ENCODE results near the gene CLDN24. TPM values are rescaled to one million over a fixed set of nuclear protein-coding genes. Genes with fewer than 3 reads are reported as not detected.

CLDN24 gene
- total and polyA plus RNA-seq, 2 donors (not counting 1 experiment from before 2014, with no cell fraction given): not detected

- Histone ChIP-seq H3K4me3 (replicated peaks in 1 of 4; ENCODE audit: control extremely low read depth in 1 of 4, insufficient read depth in 1 of 4, low read depth in 3 of 4, low read length in 4 of 4) (no peak overlapping the region), H4K20me1 (ENCODE audit: control insufficient read depth, extremely low read depth, insufficient read depth, low read length) (no peaks in the 10 kb centered on the region), H2AFZ (ENCODE audit: low read length) (no peak overlapping the region), H3K36me3 (ENCODE audit: control insufficient read depth, insufficient read depth, low read length) (no peaks in the 10 kb centered on the region), H3K79me2 (ENCODE audit: control insufficient read depth, insufficient read depth, low read length) (no peaks in the 10 kb centered on the region), H3K27ac (ENCODE audit: insufficient read depth, low read length) (no peak overlapping the region), H3K4me2 (ENCODE audit: extremely low read depth, insufficient read depth, low read length) (no peak overlapping the region), H3K27me3 (ENCODE audit: control insufficient read depth, insufficient read depth, low read length) (no peaks in the 10 kb centered on the region), H3K9ac (ENCODE audit: insufficient read depth, low read length) (no peak overlapping the region), H3K4me1 (ENCODE audit: control insufficient read depth, extremely low read depth, insufficient read depth, low read length) (no peaks in the 10 kb centered on the region), H3K9me3 (ENCODE audit: control insufficient read depth, insufficient read depth, low read depth, low read length) (no peaks in the 10 kb centered on the region)
- TF ChIP-seq EZH2 (IDR thresholded peaks at IDR 0.05; ENCODE audit: low read length, missing control alignments): no peak
- TF ChIP-seq, protein P1, sequence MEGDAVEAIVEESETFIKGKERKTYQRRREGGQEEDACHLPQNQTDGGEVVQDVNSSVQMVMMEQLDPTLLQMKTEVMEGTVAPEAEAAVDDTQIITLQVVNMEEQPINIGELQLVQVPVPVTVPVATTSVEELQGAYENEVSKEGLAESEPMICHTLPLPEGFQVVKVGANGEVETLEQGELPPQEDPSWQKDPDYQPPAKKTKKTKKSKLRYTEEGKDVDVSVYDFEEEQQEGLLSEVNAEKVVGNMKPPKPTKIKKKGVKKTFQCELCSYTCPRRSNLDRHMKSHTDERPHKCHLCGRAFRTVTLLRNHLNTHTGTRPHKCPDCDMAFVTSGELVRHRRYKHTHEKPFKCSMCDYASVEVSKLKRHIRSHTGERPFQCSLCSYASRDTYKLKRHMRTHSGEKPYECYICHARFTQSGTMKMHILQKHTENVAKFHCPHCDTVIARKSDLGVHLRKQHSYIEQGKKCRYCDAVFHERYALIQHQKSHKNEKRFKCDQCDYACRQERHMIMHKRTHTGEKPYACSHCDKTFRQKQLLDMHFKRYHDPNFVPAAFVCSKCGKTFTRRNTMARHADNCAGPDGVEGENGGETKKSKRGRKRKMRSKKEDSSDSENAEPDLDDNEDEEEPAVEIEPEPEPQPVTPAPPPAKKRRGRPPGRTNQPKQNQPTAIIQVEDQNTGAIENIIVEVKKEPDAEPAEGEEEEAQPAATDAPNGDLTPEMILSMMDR (conservative IDR thresholded peaks at IDR 0.05 in 1 of 2, IDR thresholded peaks at IDR 0.05 in 1 of 2; ENCODE audit: low read depth in 1 of 2, low read length in 2 of 2): no peak
- DNase-seq (ENCODE audit: low read depth in 2 of 2): no peak
Measured at GRCh38 chr4:183304538-183304937, 17.7 kb downstream of the CLDN24 start.

- Histone ChIP-seq H3K4me1 (ENCODE audit: control insufficient read depth, extremely low read depth, insufficient read depth, low read length) (no peaks in the 10 kb centered on the region), H3K4me3 (replicated peaks in 1 of 4; ENCODE audit: control extremely low read depth in 1 of 4, insufficient read depth in 1 of 4, low read depth in 3 of 4, low read length in 4 of 4) (no peak overlapping the region), H4K20me1 (ENCODE audit: control insufficient read depth, extremely low read depth, insufficient read depth, low read length) (no peaks in the 10 kb centered on the region), H3K79me2 (ENCODE audit: control insufficient read depth, insufficient read depth, low read length) (no peaks in the 10 kb centered on the region), H3K4me2 (ENCODE audit: extremely low read depth, insufficient read depth, low read length) (no peak overlapping the region), H3K36me3 (ENCODE audit: control insufficient read depth, insufficient read depth, low read length) (no peaks in the 10 kb centered on the region), H3K27ac (ENCODE audit: insufficient read depth, low read length) (no peak overlapping the region), H3K9me3 (ENCODE audit: control insufficient read depth, insufficient read depth, low read depth, low read length) (no peaks in the 10 kb centered on the region), H2AFZ (ENCODE audit: low read length) (no peak overlapping the region), H3K9ac (ENCODE audit: insufficient read depth, low read length) (no peak overlapping the region), H3K27me3 (ENCODE audit: control insufficient read depth, insufficient read depth, low read length) (no peaks in the 10 kb centered on the region)
- DNase-seq (ENCODE audit: low read depth in 2 of 2): no peak
- TF ChIP-seq, protein P1 (conservative IDR thresholded peaks at IDR 0.05 in 1 of 2, IDR thresholded peaks at IDR 0.05 in 1 of 2; ENCODE audit: low read depth in 1 of 2, low read length in 2 of 2): no peak
- TF ChIP-seq EZH2 (IDR thresholded peaks at IDR 0.05; ENCODE audit: low read length, missing control alignments): no peak
Measured at GRCh38 chr4:183304067-183304466, 18.2 kb downstream of the CLDN24 start.

- Histone ChIP-seq H2AFZ (ENCODE audit: low read length) (no peak overlapping the region), H3K9ac (ENCODE audit: insufficient read depth, low read length) (no peak overlapping the region), H3K4me2 (ENCODE audit: extremely low read depth, insufficient read depth, low read length) (no peak overlapping the region), H4K20me1 (ENCODE audit: control insufficient read depth, extremely low read depth, insufficient read depth, low read length) (no peaks in the 10 kb centered on the region), H3K9me3 (ENCODE audit: control insufficient read depth, insufficient read depth, low read depth, low read length) (no peaks in the 10 kb centered on the region), H3K4me1 (ENCODE audit: control insufficient read depth, extremely low read depth, insufficient read depth, low read length) (no peaks in the 10 kb centered on the region), H3K79me2 (ENCODE audit: control insufficient read depth, insufficient read depth, low read length) (no peaks in the 10 kb centered on the region), H3K27me3 (ENCODE audit: control insufficient read depth, insufficient read depth, low read length) (no peaks in the 10 kb centered on the region), H3K4me3 (replicated peaks in 1 of 4; ENCODE audit: control extremely low read depth in 1 of 4, insufficient read depth in 1 of 4, low read depth in 3 of 4, low read length in 4 of 4) (no peak overlapping the region), H3K36me3 (ENCODE audit: control insufficient read depth, insufficient read depth, low read length) (no peaks in the 10 kb centered on the region), H3K27ac (ENCODE audit: insufficient read depth, low read length) (no peak overlapping the region)
- DNase-seq (ENCODE audit: low read depth in 2 of 2): no peak
- TF ChIP-seq EZH2 (IDR thresholded peaks at IDR 0.05; ENCODE audit: low read length, missing control alignments): no peak
- TF ChIP-seq, protein P1 (conservative IDR thresholded peaks at IDR 0.05 in 1 of 2, IDR thresholded peaks at IDR 0.05 in 1 of 2; ENCODE audit: low read depth in 1 of 2, low read length in 2 of 2): no peak
Measured at GRCh38 chr4:183303301-183303700, 18.9 kb downstream of the CLDN24 start.
